Embryonic facial prominence (tissue), 1 donor: ENCODE results near the gene MARCHF10.

Experiments used
- DNase-seq: peaks from one replicate; pipeline ENCODE4 v3.0.0-alpha.2; 2016; ENCODE audit errors: extremely low spot score

MARCHF10 gene

DNA sequence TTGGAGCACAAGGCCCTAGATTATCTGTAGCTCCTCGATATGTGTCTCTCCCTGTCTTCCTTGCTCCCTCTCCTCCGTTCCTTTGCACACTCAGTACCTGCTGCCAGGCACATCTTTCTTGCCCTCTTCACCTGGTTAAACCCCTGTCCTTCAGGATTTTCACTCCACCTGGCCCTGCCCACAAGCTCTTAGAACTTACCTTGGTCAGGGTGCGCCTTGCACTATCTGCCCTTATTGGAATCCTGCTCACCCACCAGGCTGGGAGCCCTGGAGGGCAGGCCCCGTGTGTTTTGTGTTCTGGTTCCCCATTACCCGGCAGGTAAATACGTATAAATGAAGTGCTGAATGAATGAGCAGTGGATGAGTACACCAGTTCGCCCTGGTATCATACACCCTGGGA lies 54.6 kb downstream of the MARCHF10 start:
- no peak for DNase-seq

DNA sequence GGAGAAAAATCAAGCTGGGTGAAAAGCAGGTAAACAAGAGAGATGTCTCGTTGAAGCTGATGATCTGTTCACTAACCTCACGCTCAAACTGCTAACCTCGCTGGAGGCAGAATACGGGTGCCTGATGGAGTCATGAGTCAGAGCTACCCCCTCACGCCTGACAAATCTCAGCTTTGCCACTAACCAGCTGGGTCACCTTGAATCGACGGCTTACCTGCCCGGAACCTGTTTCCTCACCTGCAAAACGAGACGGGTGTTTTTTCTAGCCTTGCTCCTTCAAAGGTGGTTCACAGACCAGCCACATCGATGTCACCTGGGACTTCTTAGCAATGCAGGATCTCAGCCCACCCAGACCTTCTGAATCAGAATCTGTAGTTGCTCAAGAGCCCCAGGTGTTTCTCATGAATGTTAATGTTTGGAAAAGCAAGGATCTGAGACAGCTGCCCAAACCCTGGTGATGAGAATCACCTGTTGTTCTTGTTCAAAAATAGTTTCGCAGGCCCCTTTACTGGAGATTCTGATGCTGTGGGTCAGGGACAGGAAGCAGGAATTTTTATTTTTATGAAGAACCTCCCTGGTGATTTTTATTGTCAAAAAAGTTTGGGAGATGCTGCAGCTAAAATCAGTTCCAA lies 56.9 kb downstream of the MARCHF10 start:
- no peak for DNase-seq

- no peak for DNase-seq
Observed at GRCh38 chr17:62750631-62751051, 57.5 kb downstream of the MARCHF10 start.

DNA sequence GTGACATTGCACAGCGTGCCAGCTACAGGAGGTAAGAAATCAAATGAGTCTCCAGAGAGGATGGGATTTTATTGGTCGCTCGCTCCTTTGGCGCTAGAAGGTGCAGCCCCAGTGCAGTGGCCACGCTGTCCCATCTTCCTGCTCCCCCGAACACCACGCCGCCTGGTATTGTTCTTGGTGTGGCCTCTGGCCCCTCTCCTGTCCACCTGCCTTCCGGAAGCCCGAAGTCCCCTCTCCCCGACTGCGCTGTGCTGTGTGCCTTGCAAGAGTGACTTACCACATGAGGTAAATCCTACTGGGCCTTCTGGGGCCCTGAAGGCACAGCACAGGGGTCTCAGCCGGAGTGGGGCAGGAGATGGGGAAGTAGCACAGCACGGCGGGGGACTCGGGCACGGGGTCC lies 58.2 kb downstream of the MARCHF10 start:
- no peak for DNase-seq

GRCh38 chr17:62746941-62747340 lies 61.2 kb downstream of the MARCHF10 start:
- no peak for DNase-seq

DNA sequence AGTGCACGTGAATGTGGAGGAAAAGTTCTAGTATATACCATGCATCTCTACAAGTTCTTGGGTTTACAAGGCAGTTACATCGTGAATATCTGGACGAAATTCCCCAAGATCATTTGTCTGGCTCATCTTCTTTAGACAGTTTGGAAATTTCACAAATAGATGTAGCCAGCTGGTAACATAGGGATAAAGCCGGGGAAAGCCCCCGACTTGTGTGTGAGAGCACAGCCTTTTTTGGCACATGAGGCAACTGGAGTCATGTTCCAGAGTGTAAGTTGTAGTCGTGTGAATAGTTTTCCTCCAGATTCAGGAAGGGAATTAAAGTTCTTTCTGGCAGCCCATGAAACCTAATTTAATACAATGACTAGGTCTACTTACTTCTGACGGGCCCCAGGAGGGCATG lies 62.3 kb downstream of the MARCHF10 start:
- DNase-seq, result no peak

- no peak for DNase-seq
Observed at GRCh38 chr17:62744259-62744658, 63.9 kb downstream of the MARCHF10 start.

DNA sequence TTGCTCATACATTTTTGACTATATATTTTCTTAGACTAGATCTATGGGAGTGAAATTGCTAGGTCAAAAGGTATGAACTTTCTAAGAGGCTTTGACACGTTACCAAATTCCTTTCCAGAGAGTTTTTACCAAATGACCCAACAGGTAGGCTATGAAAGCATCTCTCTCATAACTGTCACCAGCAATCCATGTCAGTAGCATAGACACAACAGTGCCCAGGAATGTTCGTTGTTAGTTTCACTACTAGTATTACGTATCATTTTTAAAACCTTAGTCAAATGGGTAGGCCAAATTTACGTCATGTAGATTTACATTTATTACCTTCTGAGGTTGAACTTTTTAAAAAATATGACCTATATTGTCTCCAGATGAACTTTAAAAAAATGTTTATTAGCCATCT lies 66.8 kb downstream of the MARCHF10 start:
- DNase-seq, result no peak

- no peak for DNase-seq
Observed at GRCh38 chr17:62739645-62740388, 68.3 kb downstream of the MARCHF10 start.

- no peak for DNase-seq
Observed at GRCh38 chr17:62738281-62738680, 69.8 kb downstream of the MARCHF10 start.

- DNase-seq, result no peak
Observed at GRCh38 chr17:62737513-62737912, 70.6 kb downstream of the MARCHF10 start.

DNA sequence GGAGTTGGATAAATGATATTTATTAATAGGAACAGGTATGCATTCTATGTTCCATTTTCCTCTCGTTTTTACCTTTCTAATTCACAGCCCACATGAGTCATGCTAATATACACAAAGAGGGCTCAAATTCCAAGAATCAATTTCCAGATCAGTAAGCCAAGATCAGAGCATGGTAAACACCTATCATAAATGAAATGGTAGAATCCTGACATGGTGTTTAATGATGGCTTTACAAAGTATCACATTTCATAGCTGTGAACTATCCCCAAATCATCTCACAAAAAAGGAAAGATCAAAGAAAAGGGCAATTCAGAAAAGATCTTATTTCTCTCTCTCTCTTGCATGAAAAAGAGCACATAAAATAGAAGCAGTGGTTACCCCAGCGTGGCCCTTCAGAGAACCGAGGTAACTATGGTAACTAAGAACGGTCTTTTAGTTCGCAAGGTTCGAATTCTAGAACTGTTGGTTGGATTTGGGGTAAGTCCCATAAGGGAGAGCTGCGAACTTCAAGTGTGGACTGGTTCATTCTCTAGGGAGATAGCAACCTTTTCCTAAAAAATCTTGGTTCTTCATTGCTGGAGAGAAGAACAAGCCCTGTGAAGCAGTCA lies 73.0 kb downstream of the MARCHF10 start:
- DNase-seq, result no peak

DNA sequence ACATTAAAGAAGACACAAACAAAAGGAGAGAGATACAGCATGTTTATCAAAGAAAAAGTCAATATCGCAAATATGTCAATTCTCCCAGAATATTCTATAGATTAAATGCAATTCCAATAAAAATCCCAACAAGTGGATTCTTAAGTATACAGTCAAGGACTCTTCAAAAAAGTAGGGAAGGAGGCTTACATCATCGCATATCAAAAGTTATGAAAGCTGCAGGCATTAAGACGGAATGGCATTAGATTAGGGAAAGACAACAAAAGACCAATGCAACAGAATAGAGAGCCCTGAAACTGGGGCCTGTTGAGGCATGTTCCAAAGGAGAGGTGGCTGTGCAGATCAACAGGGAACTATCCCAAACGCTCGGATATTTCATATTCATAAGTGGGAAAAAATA lies 76.0 kb downstream of the MARCHF10 start:
- DNase-seq, result no peak

DNA sequence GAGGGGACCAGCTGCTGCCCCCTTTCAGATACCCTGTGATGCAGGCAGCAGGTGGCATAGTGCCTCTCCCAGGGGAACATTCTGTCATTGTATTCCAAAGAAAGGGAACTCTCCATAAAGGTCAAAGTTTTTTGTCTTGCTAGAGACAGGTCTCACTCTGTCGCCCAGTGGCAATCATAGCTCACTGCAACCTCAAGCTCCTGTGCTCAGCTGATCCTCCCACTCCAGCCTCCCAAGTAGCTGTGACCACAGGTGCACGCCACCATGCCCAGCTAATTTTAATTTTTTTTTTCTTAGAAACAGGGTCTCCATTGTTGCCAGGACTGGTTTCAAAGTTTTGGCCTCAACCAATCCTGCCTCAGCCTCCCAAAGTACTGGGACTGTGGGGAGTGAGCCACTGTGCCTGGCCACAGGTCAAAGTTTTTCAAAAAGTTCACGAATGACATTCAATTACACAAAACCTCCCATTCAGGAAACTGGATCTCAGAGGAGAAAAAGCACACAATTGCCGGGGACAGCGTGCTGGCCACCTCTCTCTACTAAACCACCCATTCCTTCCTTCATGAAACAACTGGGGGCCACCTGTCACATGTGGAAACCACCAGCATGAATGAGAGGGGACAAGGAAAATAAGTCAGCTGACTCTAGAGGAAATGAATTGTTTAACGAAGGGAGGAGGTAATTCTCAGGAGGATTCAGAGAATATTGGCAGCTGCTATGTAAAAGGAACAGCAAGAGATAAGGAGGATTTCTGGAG lies 80.0 kb downstream of the MARCHF10 start:
- DNase-seq, result no peak

- DNase-seq, result no peak
Observed at GRCh38 chr17:62725791-62726249, 82.3 kb downstream of the MARCHF10 start.

DNA sequence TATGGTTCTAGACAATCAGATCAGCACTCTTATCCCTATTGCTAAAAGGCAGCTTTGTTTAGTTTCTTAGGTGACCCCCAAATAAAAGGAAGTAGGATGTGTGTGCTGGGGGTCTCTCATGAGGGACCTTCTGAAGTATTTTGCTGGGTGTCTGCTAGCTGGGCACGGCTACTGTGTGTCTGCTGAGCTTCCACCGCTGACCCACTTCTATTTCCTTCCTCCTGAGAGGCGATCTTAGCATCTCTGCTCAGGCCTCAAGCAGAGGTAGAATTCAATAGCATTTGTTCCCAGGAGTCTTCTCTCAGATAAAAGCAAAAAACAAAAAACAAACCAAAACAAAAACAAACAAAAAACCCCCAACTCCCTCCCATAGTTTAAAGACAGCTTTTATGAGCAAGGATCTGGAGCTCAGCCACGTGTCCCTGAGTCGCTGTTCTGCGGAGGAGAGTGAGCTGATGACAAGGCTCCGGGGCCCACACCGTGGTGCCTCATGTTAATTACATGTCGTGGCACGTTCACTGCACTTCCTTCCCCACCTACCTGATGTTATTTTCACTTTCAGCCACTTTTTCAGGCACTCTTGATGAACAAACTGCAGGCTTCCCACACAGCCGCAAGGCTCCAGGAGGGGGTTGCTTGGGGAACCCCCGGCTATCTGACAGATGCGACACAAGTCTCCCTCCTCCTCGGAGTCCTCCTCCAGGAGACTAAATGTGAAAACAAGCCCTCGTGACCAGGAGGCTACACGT lies 83.5 kb downstream of the MARCHF10 start:
- no peak for DNase-seq

GRCh38 chr17:62723842-62724241 lies 84.3 kb downstream of the MARCHF10 start:
- no peak for DNase-seq

- DNase-seq, result no peak
Observed at GRCh38 chr17:62722625-62723024, 85.5 kb downstream of the MARCHF10 start.

DNA sequence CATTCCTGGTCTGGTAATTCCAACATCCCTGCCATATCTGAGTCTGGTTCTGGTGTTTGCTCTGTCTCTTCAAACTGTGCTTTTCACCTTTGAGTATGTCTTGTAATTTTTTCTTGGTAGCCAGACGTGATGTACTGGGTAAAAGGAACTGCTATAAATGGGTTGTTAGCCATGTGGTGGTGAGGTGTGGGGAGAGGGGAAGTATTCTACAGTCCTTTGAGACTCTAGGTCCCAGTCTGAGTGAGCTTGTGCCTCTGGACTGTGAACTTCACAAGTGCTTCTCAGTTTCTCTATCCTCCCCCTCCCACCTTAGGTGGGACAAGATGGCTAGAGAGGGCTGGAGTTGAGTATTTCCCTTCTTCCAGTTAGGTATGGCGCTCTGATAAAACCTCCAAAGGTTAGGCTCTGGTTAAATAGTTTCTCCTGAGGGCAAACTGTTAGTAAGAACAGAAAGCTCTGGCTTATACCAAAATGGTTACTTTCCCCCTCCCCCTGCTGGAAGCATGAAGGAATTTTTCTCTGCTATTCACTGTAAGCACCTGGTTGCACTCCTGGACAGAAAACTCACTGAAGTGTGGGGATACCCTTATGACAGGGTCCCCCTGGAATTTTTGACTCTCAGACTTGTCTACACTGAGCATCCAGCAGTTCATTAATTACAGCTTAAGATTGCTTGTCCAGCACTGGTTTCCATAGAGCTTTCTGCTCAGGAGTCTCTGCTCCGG lies 87.8 kb downstream of the MARCHF10 start:
- no peak for DNase-seq

DNA sequence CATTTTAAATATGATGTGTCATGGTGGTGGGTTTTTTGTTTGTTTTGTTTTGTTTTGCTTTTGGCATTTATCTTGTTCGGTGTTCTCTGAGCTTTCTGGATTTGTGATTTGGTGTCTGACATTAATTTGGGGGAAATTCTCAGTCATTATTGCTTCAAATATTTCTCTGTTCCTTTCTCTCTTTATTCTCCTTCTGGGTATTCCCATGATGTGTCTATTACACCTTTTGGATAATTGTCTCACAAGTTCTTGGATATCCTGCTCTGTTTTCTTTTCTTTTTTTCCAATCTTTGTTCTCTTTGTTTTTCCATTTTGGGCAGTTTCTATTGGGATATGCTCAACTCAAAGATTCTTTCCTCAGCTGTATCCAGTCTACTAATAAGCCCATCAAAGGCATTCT lies 88.5 kb downstream of the MARCHF10 start:
- DNase-seq, result no peak

DNA sequence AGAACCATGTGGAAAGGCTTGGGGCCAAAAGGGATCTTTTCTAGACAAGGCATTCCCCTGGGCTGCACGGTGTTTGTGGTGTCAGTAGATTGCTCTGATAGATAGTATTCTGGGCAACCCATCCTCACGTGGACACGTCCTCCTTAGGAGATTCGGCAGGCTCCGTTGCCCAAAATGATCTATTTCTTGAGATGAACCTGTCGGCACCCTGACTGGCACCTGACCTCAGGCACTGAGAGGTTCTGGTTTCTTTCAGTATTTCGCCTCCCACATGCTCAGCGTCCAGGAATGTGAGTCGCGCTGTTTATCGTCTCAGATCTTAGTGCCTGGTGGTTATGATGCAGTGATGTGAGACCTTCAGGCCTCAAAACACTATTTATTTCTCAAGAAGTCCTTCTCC lies 89.7 kb downstream of the MARCHF10 start:
- DNase-seq, result no peak
